GM21526 (cell line): Measurements from ENCODE around the gene ENSA.
"Not testable (repeated sequence)": the region's sequence is repeated elsewhere in the genome, so short reads cannot be mapped to it uniquely, and the experiment has no call there.

ENCODE experiments used
- ATAC-seq: cut with Tn5 transposase; IDR thresholded peaks from one replicate; pipeline ENCODE4 v1.9.1; 2021; ENCODE audit warnings: moderate library complexity; ENCODE audit not compliant: unreplicated experiment, low FRiP score

The ENSA gene, protein sequence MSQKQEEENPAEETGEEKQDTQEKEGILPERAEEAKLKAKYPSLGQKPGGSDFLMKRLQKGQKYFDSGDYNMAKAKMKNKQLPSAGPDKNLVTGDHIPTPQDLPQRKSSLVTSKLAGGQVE

DNA sequence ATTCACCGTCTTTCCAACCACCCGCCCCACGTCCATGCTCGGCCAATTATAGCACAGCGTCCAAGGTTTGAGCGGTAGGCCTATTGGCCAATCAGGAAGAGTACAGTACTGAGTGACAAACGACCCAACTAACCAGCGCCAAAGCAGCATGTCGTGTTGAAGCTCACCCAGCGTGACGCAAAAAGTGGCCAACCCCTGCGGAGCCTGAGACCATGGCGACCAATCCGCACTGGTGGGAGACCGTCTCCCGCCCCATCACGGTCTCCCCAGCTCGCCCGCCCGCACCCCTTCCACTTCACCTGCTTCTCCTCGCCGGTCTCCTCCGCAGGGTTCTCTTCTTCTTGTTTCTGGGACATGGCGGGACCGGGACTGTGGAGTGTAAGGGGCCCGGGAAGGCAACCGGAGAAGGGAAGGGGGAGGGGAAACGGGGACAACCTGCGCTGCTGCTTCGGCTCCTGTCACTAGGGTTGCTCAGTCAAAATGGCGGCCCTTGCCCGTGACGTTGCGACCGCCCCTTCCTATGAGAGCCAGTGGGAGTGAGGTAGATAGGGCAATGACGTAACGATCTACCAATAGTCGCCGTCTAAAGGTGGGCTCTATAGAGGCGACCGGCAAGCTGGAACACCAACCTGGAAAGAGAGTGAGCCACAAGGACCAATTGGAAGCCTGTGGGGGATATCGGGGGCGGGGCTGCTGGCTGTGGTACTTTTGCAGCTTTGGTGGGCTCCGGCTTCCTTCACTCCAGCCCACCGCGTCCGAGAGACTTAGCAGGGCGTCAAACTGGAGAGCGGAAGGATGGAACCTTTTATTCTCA is at the start of gene ENSA:
Gene ENSA (minus strand): TSS at position 498 of the 814 bp plus-strand sequence. CDS start 142 bp downstream, at position 356.
- peak; percentile 86 for ATAC-seq

DNA sequence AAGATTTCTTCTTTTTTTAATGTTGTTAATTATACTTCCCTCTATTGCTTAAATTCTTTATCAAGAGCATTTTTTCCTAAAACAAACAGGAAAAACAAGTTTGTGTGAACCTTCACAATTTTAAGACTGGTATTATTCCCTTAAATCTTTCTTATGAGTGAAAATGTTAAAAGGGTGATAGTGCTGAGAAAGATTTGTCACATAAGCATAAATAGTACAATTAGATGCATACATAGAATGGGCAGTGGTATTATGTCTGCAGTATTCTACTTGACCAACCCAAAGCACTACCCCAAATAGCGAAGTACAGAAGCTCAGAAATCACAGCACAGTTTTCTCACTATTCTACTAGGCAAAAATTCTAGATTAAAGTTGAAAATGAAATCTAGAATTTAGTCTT is 49.6 kb upstream of the ENSA start:
- ATAC-seq = no peak

DNA sequence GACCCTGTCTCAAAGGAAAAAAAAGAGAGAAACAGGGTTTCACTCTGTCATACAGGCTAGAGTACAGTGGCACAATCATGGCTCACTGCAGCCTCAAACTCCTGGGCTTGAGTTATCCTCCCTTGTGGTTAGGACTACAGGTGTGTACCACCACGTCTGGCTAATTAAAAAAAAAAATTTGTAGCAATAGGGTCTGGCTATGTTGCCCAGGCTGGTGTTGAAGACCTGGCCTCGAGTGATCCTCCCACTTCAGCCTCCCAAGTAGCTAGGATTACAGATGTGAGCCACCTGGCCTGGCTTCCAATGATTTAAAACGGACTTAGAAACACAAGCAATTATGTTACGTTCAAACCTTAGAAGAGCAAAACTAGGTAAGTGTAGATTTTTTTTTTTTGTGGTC is 45.5 kb upstream of the ENSA start:
- no peak for ATAC-seq

DNA sequence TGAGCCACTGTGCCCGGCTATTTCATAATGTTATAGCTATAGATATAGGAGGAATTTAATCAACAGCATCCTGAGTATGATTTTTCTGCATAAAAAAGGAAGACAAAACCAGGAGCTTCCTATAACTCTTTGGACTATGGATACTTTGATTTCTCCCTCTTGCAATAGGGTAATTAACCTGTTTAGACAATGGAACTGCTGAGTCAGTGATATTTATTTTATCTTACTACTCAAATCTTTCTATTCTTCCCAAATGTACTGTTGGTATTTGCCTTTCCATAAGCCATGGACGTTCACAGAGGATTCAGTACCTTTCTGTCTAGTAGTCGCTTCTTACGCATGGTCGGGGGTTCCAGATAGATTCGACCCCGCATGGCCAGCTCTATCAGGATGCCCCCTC is 33.9 kb upstream of the ENSA start:
- no peak for ATAC-seq

DNA sequence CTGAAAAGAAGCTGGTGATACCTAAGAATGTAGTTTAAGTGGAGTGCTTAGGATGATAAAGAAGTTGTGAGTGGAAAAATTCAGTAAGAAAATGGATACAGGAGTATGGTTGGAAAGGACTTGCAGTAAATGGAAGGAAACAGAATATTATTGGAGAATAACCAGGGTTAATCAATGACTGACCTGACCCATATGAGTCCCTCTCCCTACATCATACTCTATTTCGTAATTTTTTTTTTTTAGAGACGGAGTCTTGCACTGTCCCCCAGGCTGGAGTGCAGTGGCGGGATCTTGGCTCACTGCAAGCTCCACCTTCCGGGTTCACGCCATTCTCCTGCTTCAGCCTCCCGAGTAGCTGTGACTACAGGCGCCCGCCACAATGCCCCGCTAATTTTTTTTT is 33.4 kb upstream of the ENSA start:
- ATAC-seq = no peak

DNA sequence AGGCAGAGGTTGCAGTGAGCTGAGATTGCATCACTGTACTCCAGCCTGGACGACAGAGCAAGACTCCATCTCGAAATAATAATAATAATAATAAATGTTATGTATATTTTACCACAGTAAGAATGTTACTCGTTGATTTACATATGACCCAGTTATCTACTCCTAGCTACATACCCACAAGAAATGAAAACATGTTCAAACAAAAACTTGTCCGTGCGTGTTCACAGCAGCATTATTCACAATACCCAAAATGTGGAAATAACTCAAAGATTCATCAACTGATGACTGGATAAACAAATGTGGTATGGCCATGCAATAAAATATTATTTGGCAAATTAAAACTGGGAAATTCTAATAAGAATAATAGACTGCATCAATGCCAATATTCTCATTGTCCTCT is 31.7 kb upstream of the ENSA start:
- ATAC-seq = no peak

DNA sequence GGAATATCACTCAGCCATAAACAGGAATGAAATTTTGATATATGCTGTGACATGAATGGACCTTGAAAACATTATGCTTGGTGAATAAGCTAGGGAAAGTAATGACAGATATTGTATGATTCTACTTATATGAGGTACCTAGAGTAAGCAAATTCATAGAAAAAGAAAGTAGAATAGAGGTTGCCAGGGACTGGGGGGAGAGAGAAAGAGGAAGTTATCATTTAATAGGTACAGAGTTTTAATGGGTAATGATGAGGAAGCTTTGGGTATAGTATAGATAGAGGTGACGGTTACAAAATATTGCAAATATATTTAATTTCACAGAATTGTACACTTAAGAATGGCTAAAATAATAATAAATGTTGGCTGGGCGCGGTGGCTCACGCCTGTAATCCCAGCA is 31.2 kb upstream of the ENSA start:
- no peak for ATAC-seq

DNA sequence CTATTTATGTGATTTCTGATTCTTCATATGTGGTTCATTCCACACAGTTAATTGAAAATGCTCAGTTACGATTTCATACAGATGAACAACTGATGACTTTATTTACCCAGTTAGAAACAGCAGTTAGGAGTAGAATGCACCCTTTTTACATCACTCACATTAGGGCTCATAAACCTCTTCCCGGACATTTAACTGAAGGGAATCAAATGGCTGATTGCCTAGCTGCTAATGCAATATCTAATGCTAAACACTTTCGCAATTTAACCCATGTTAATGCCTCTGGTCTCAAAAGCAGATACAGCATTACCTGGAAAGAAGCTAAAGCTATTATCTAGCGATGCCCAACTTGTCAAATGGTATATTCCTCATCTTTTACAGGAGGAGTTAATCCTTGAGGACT is 27.7 kb upstream of the ENSA start:
- not testable (repeated sequence) for ATAC-seq

DNA sequence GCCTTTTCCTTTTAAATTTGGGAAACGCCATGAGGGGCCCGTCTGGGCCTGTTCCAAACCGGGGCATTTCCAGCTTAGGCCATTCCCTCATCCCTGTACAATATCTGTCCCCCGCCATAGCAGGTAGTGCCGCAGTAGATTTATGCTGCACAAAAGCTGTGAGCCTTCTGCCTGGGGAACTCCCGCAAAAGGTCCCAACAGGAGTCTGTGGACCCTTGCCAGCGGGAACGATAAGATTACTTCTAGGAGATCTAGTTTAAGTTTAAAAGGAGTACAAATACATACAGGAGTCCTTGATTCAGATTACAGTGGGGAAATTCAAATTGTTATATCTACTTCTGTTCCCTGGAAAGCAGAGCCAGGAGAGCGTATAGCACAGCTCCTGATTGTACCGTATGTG is 25.2 kb upstream of the ENSA start:
- not testable (repeated sequence) for ATAC-seq

DNA sequence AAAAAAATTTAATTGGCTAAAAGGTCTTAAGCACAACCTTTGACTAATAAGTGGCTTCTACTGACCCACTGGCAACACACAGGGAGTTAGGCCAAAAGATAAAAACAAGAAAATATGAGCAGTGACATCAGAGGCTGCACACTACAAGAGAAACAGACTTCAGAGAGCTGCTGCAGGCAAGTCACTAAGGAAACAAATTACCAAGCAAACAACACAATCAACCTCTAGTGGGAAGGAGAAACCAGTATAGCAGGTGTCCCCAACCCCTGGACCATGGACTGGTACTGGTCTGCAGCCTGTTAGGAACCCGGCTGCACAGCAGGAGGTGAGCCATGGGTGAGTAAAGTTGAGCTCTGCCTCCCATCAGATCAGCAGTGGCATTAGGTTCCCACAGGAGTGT is 20.8 kb upstream of the ENSA start:
- no peak for ATAC-seq

DNA sequence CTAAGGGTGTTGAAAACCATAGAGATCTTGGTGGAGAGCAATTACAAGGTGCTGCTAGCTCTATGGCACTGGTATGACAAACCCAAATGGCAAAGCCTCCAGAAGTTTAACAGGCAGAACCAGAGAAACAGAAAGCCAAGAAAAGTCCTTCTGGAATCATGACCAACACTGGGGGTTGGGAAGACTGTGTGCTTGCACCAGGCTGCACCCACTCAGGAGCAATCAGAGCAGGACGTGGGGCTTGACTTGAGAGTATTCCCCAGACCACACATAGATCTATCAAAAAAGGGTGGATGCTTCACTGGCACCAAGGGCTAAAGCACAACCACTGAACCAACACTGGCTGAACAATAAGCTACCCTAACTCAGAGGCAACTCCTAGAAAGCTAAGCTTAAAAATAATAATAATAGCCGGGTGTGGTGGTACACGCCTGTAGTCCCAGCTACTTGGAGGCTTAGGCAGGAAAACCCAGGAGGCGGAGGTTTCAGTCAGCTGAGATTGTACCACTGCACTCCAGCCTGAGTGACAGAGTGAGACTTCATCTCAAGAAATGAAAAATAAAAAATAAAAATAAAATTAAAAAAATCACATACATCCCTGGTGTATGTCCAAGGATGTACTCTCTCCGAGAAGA is 20.1 kb upstream of the ENSA start:
- ATAC-seq = no peak

DNA sequence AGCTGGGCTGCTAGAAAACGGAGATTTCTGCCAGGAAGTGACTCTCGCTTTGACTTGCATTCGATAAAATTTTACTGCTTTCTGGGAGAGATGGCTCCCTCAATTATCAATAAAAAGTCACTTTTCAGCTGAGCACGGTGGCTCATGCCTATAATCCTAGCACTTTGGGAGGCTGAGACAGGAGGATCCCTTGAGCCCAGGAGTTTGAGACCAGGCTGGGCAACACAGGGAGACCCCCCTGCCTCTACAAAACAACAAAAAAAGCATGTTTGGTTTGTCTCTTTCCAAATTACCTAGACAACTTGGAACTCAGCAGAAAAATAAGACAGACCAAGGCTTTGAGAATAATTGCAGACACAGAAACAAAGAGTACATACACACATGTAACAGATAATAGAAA is 12.9 kb upstream of the ENSA start:
- ATAC-seq = no peak

DNA sequence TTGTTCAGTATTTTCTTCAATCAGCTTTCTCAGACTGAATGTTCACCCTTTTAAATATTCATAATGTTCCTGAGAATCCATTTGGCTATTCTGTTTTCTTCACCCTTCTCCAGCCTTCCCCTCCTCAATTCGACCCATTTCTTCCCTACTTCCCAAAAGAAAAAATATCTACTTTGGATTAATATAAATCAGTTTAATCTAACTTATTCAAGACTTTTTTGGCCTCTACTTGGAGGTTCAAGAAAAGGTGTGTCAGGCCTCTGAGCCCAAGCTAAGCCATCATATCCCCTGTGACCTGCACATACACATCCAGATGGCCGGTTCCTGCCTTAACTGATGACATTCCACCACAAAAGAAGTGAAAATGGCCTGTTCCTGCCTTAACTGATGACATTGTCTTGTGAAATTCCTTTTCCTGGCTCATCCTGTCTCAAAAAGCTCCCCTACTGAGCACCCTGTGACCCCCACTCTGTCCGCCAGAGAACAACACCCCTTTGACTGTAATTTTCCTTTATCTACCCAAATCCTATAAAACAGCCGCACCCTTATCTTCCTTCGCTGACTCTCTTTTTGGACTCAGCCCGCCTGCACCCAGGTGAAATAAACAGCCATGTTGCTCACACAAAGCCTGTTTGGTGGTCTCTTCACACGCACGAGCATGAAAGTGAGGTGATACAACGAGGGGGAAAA is 11.9 kb upstream of the ENSA start:
- ATAC-seq = not testable (repeated sequence)

DNA sequence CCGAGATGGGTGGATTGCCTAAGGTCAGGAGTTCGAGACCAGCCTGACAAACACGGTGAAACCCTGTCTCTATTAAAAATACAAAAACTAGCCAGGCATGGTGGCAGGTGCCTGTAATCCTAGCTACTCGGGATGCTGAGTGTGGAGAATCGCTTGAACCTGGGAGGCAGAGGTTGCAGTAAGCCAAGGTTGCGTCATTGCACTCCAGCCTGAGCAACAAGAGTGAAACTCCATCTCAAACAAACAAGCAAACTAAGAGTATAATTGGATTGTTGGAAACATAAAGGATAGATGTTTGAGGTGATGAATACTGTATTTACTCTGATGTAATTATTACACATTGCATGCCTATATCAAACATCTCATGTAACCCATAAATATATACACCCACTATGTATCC is 9.0 kb upstream of the ENSA start:
- not testable (repeated sequence) for ATAC-seq

DNA sequence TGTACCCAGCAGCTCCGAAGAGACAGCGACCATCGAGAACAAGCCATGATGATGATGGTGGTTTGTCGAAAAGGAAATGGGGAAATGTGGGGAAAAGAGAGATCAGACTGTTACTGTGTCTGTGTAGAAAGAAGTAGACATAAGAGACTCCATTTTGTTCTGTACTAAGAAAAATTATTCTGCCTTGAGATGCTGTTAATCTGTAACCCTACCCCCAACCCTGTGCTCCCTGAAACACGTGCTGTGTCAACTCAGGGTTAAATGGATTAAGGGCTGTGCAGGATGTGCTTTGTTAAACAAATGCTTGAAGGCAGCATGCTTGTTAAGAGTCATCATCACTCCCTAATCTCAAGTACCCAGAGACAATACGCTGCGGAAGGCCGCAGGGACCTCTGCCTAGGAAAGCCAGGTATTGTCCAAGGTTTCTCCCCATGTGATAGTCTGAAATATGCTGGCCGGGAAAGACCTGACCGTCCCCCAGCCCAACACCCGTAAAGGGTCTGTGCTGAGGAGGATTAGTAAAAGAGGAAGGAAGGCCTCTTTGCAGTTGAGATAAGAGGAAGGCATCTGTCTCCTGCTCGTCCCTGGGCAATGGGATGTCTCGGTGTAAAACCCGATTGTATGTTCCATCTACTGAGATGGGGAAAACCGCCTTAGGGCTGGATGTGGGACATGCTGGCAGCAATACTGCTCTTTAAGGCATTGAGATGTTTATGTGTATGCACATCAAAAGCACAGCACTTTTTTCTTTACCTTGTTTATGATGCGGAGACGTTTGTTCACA is 5.6 kb upstream of the ENSA start:
- not testable (repeated sequence) for ATAC-seq

DNA sequence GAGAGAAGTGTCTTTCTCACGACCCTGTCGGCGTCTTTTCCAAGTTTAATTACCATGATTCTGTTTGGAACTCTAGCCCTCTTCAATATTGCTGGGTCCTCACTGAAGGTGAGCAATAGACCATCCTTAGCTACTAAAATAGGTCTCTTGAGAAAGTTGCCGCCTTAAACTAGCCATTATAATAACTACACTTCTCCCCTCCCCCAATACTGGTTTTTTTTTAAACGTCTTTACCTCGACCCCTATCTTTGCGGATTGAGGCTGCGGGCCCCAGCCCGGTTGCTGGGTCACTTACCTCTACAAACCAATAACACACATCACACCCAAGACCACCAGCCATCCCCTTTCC is 672 bp downstream of the ENSA start:
- ATAC-seq = no peak

DNA sequence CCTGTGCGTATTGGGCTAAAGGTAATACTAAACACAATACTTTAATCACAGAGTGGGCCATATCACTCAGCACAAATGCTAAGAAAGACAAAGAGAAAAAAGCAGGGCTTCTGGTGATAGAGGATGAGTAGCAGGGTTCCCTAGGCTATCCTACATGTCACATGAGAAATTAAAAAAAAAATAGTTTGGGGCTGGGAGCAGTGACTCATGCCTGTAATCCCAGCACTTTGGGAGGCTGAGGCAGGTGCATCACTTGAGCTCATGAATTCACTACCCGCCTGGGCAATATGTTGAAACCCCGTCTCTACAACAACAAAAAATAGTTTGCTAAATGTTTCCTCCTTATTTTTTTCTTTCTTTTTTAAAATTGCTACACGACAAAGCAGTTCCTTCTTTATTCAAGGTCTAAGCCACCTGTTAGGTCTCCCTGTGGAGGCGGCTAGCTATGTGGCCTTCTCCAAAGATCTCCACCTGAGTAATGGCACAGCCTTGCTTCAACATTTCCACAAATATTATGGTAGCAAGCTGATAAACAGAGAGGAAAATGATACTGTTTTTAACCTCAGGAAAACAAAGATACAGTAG is 1.5 kb downstream of the ENSA start:
- ATAC-seq = no peak

DNA sequence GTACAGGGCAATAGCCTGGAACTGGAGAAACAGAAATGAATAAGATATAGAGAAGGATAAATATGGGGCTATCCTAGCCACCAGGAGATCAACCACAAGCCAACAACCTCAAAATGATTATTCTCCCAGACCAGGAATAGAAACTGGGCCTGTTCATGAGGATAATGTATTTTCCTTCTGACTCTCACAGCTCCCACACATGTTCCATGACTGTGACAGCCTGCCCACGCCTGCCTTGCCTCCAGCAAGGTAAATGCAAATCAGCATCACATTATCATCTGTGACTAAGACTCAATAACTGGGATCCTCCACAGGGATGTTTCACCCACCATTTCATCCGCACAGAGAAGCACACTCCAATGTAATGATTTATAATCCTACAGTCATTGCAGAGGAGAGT is 3.3 kb downstream of the ENSA start:
- no peak for ATAC-seq

DNA sequence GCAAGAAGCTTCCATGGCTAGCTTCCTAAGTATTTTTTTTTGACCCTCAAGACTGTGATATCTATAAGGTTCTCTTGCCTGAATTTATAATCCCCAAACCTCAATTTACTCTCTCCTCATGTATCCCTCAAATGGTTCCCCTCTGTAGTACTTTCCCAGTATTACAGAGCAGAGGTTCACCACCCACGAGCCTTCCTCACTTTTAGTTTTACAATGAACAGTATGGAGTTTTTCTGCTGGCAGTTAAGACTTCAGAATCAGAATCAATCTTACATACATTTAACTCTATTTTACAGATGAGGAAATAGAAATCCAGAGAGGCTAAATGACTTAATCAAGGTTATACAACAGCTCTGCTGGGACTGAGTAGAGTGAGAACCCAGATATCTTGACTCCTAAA is 4.9 kb downstream of the ENSA start:
- not testable (repeated sequence) for ATAC-seq

DNA sequence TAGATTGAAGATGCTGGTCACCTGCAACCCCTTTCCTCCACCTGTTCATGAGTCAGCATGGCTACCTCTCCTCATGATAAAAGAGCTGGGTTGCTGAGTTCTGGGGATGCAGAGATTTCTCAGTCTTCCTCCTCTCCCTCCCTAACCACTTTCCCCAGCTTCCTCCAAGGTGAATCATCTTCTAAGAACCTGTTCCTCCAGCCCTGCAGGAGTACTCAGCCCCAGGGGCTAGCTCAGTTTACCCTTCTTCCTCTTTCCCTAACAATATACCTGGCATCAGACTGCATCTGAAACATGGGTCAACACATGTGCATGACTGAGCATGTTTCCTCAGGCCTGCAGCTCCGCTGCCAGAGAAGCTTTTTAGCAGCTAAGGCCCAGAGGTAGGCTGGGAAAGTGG is 5.3 kb downstream of the ENSA start:
- not testable (repeated sequence) for ATAC-seq
